K562 (cell line): ENCODE results near the gene PARD3. TPM values are rescaled to one million over a fixed set of nuclear protein-coding genes. Genes with fewer than 3 reads are reported as not detected.

Source experiments
- ATAC-seq: fragments of 200-7000 bp; cut with Tn5 transposase; 3 replicates; pipeline ENCODE4 v1.9.1; 2020; ENCODE audit warnings: moderate library complexity
- BruUV-seq: library from RNA; stranded (reverse); fragments of 400-500 nt; replicated peaks from 2 replicates; lab custom pipeline; 2021; lab: Mats Ljungman, UMichigan
- CTCF ChIA-PET: fragments of 300-600 bp; formaldehyde crosslinking; extraction: SDS; loops from one replicate; lab custom pipeline; 2021; ENCODE audit warnings: low intra/inter-chr PET ratio; lab: Yijun Ruan, JAX
- POLR2A ChIA-PET: fragments of 300-600, 350-650 bp; sonication (Branson Sonifier 250); formaldehyde crosslinking; extraction: SDS; loops from one replicate; lab custom pipeline; 2021; ENCODE audit warnings: antibody characterized with exemption, inconsistent platforms; lab: Yijun Ruan, JAX
- DNase-seq, 4 experiments: peaks; one replicate each; pipeline versions ENCODE4 v3.0.0 to v3.0.0-alpha.2; 2011 to 2018; ENCODE audit warnings: low spot score in 3 of 4, mixed read lengths in 3 of 4; ENCODE audit errors: extremely low read depth in 1 of 4
- FAIRE-seq: peaks from 2 replicates; lab custom pipeline; 2011; peaks lifted over from hg19 to GRCh38; lab: Jason Lieb, UNC
- H2AFZ ChIP-seq: 2 replicates; pipeline ENCODE4 v1.6.0; 2011; ENCODE audit warnings: low read depth, low read length, control low read depth, inconsistent platforms
- H3K27ac ChIP-seq: fragments of 200-600 bp; 3 replicates; pipeline ENCODE4 v1.8.0; 2011; ENCODE audit warnings: low read depth, mild to moderate bottlenecking, control low read depth, inconsistent platforms, low read length, moderate library complexity, mixed read lengths; ENCODE audit errors: extremely low read depth
- H3K27me3 ChIP-seq, 2 experiments: fragments of 300-600 bp in 1 of 2; 2 replicates in 1 of 2; 3 replicates in 1 of 2; pipeline versions ENCODE4 v1.6.0 to v1.8.0; 2011; ENCODE audit warnings: inconsistent platforms in 2 of 2, low read length in 2 of 2, mild to moderate bottlenecking in 1 of 2, mixed read lengths in 1 of 2, moderate library complexity in 1 of 2; ENCODE audit not compliant: control insufficient read depth in 2 of 2, insufficient read depth in 2 of 2
- H3K36me3 ChIP-seq: fragments of 300-600 bp; 3 replicates; pipeline ENCODE4 v1.8.0; 2011; ENCODE audit warnings: mild to moderate bottlenecking, low read length, inconsistent platforms; ENCODE audit not compliant: control insufficient read depth, insufficient read depth
- H3K4me1 ChIP-seq, 2 experiments: fragments of 200-600 bp in 1 of 2; replicated peaks in 1 of 2; 2 replicates in 1 of 2; 3 replicates in 1 of 2; pipeline versions ENCODE4 v1.5.1 to v1.8.0; 2011; ENCODE audit warnings: inconsistent platforms in 2 of 2, low read length in 2 of 2, mild to moderate bottlenecking in 1 of 2, mixed read lengths in 1 of 2, moderate library complexity in 1 of 2; ENCODE audit not compliant: control insufficient read depth in 2 of 2, insufficient read depth in 2 of 2
- H3K4me2 ChIP-seq: 2 replicates; pipeline ENCODE4 v1.6.1; 2011; ENCODE audit warnings: low read length, control low read depth, inconsistent platforms, mixed read lengths; ENCODE audit not compliant: insufficient read depth
- H3K4me3 ChIP-seq: fragments of 200-600 bp; sonication (generic), shearing (Covaris generic); 2 replicates; pipeline ENCODE4 v1.5.1; 2016; ENCODE audit warnings: control low read depth, inconsistent platforms
- H3K79me2 ChIP-seq: fragments of 200-600 bp; 3 replicates; pipeline ENCODE4 v1.8.0; 2011; ENCODE audit warnings: low read length, inconsistent platforms; ENCODE audit not compliant: control insufficient read depth, insufficient read depth
- H3K9ac ChIP-seq, 2 experiments: 2 replicates each; pipeline versions ENCODE4 v1.6.0 to v1.6.1; 2011; ENCODE audit warnings: low read depth in 2 of 2, low read length in 2 of 2, control low read depth in 1 of 2, inconsistent platforms in 1 of 2, mild to moderate bottlenecking in 1 of 2, mixed read lengths in 1 of 2; ENCODE audit not compliant: insufficient read depth in 1 of 2
- H3K9me1 ChIP-seq: one replicate; pipeline ENCODE4 v1.6.0; 2011; ENCODE audit warnings: inconsistent platforms, mild to moderate bottlenecking, low read length, moderate library complexity; ENCODE audit not compliant: control insufficient read depth, insufficient read depth
- H3K9me3 ChIP-seq: replicated peaks from 2 replicates; pipeline ENCODE4 v1.5.1; 2011; ENCODE audit warnings: low read depth, low read length, inconsistent platforms; ENCODE audit not compliant: control insufficient read depth, insufficient read depth
- H4K20me1 ChIP-seq: replicated peaks from 2 replicates; pipeline ENCODE4 v1.6.1; 2011; ENCODE audit warnings: low read length, inconsistent platforms, mixed read lengths; ENCODE audit not compliant: control insufficient read depth, insufficient read depth
- MTA3 ChIP-seq: fragments of 450-650 bp; formaldehyde crosslinking; IDR thresholded peaks from 2 replicates; pipeline ENCODE4 v1.6.1; 2017; ENCODE audit warnings: mild to moderate bottlenecking, borderline replicate concordance
- POLR2AphosphoS5 ChIP-seq: IDR thresholded peaks from 2 replicates; pipeline ENCODE4 v1.6.1; 2011; ENCODE audit warnings: mild to moderate bottlenecking, low read depth, low read length, moderate library complexity; ENCODE audit not compliant: control insufficient read depth, insufficient read depth
- RBFOX2 ChIP-seq: fragments of 200-400 bp; formaldehyde crosslinking; IDR thresholded peaks from 2 replicates; pipeline ENCODE4 v1.6.1; 2017; ENCODE audit warnings: low read depth, mild to moderate bottlenecking, low read length, moderate library complexity
- SP1 ChIP-seq: sonication (generic); formaldehyde crosslinking; IDR thresholded peaks from 2 replicates; pipeline ENCODE4 v1.8.1; 2022; ENCODE audit warnings: mild to moderate bottlenecking, missing genetic modification reagents
- WGBS: fragments of 100-300 bp; shearing (Covaris generic); methylation state at CpG from one replicate; pipeline ENCODE4 v1.1.6; 2016; ENCODE audit warnings: low coverage, mixed read lengths; ENCODE audit not compliant: insufficient coverage; ENCODE audit errors: missing lambda C conversion rate; 5-methylcytosine and 5-hydroxymethylcytosine counted together
- in situ Hi-C: fragments of 300-500 bp; cut with MboI; formaldehyde crosslinking; loops from 4 replicates; pipeline ENCODE4 v1.15.0; 2018; ENCODE audit warnings: inconsistent platforms, mixed read lengths
- intact Hi-C: fragments of 100-400 bp; cut with micrococcal nuclease; formaldehyde crosslinking; loops from 2 replicates; pipeline ENCODE4 v1.14.2; 2022
- polyA plus RNA-seq, 8 experiments: library from polyadenylated mRNA; depleted of rRNA in 4 of 8; stranded (reverse) in 5 of 8; unstranded in 3 of 8; fragments of >200 nt; fragmentation: Nextera tagmentation in 2 of 8; fragmentation: Illumina TruSeq in 1 of 8; extraction: Ambion mirVana in 2 of 8; extraction: Trizol in 1 of 8; gene quantifications; 2 replicates each; pipeline versions ENCODE4 v1.2.1 to v1.2.3, GENCODE V29; 2011 to 2014; ENCODE audit warnings: inconsistent platforms in 1 of 8, missing spikeins in 1 of 8
- total RNA-seq, 7 experiments: library from RNA; depleted of rRNA in 6 of 7; stranded (reverse); fragments of >200 nt in 6 of 7; fragmentation: Illumina TruSeq in 2 of 7; extraction: Trizol in 2 of 7; gene quantifications; 2 replicates each; pipeline versions ENCODE4 v1.2.1 to v1.2.3, GENCODE V29; 2011 to 2021; ENCODE audit warnings: low replicate concordance in 1 of 7
- TF ChIP-seq, protein P1 (sequence below), 2 experiments: fragments of 450-650 bp in 1 of 2; sonication (generic) in 1 of 2; formaldehyde crosslinking in 1 of 2; IDR thresholded peaks; 2 replicates each; pipeline versions ENCODE4 v1.7.1 to v1.9.0; 2016 to 2022; ENCODE audit warnings: inconsistent platforms in 1 of 2, mild to moderate bottlenecking in 1 of 2, missing genetic modification reagents in 1 of 2

The PARD3 gene
- total and polyA plus RNA-seq, 9 of the 15 experiments (the other 6 are each of a cell fraction or from before 2014, with no cell fraction given) = 2.7 to 11.7 (median 7.7) TPM

GRCh38 chr10:34522546-34522945 is 292.6 kb downstream of the PARD3 start (continued):
- TF ChIP-seq RBFOX2 = no peak
- TF ChIP-seq MTA3 = no peak
- no peak for TF ChIP-seq SP1 (CRISPR knock-in tag)

DNA sequence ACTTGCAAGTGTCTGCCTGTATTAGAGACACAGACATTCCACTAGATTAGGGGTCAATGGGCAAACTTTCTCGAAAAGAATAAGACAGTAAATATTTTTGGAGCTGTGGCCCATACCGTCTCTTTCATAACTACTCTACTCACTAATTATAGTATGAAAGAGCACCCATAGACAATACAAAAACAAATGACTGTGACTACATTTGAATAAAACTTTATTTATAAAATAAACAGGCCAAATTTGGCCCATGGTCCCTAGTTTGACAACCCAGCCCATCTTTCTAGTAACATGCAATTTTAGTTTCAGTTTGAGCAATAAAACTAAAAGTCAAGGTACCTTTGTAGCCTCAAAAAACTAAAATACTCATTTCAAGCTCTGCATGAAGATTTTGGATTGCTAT is 294.6 kb downstream of the PARD3 start:
- no peaks in the 10 kb centered on the region for H3K4me1 ChIP-seq
- no peak overlapping the region for H3K9ac ChIP-seq
- POLR2A ChIA-PET = interaction anchor here (0.7 kb wide), 1 partner anchor 8 kb away, joined by 3 read pairs; no protein-coding TSS in a partner anchor
- H3K36me3 ChIP-seq = no peaks in the 10 kb centered on the region
- no peak for DNase-seq
- FAIRE-seq = no peak
- H2AFZ ChIP-seq = no peak overlapping the region
- H4K20me1 ChIP-seq = no peaks in the 10 kb centered on the region
- H3K9me3 ChIP-seq = no peaks in the 10 kb centered on the region
- no peak for TF ChIP-seq POLR2AphosphoS5
- TF ChIP-seq, protein P1, sequence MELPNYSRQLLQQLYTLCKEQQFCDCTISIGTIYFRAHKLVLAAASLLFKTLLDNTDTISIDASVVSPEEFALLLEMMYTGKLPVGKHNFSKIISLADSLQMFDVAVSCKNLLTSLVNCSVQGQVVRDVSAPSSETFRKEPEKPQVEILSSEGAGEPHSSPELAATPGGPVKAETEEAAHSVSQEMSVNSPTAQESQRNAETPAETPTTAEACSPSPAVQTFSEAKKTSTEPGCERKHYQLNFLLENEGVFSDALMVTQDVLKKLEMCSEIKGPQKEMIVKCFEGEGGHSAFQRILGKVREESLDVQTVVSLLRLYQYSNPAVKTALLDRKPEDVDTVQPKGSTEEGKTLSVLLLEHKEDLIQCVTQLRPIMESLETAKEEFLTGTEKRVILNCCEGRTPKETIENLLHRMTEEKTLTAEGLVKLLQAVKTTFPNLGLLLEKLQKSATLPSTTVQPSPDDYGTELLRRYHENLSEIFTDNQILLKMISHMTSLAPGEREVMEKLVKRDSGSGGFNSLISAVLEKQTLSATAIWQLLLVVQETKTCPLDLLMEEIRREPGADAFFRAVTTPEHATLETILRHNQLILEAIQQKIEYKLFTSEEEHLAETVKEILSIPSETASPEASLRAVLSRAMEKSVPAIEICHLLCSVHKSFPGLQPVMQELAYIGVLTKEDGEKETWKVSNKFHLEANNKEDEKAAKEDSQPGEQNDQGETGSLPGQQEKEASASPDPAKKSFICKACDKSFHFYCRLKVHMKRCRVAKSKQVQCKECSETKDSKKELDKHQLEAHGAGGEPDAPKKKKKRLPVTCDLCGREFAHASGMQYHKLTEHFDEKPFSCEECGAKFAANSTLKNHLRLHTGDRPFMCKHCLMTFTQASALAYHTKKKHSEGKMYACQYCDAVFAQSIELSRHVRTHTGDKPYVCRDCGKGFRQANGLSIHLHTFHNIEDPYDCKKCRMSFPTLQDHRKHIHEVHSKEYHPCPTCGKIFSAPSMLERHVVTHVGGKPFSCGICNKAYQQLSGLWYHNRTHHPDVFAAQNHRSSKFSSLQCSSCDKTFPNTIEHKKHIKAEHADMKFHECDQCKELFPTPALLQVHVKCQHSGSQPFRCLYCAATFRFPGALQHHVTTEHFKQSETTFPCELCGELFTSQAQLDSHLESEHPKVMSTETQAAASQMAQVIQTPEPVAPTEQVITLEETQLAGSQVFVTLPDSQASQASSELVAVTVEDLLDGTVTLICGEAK (IDR thresholded peaks at IDR 0.05) = peak; percentile 83
- TF ChIP-seq, protein P1 (CRISPR knock-in tag; IDR thresholded peaks at IDR 0.05) = no peak
- H3K27ac ChIP-seq = no peak overlapping the region
- no peaks in the 10 kb centered on the region for H3K79me2 ChIP-seq
- no TSS peak for BruUV-seq
- in situ Hi-C loops = loop anchor here (25.0 kb wide), 1 partner anchor 1183 kb away; the partner anchor contains the start of gene NRP1
- ATAC-seq = no peak
- CTCF ChIA-PET = no interaction called here
- 7% methylated on average over 2 of the region's 2 CpGs for WGBS
- H3K9me1 ChIP-seq = no peaks in the 10 kb centered on the region
- H3K4me2 ChIP-seq = no peak overlapping the region
- intact Hi-C loops = no loop called here
- H3K27me3 ChIP-seq = no peaks in the 10 kb centered on the region
- no peak overlapping the region for H3K4me3 ChIP-seq
